OCI-LY3 (cell line): ENCODE data around the gene TPSG1.
"Not testable (repeated sequence)": the region's sequence is repeated elsewhere in the genome, so short reads cannot be mapped to it uniquely, and the experiment has no call there.

Source experiments
- CTCF ChIP-seq: fragments of 200-600, 300-600 bp; sonication (generic); IDR thresholded peaks from 2 replicates; pipeline ENCODE4 v1.5.1; 2014; ENCODE audit warnings: antibody characterized with exemption, low read length, low read depth
- EZH2phosphoT487 ChIP-seq: fragments of 200-600 bp; shearing (Covaris generic); IDR thresholded peaks from 2 replicates; pipeline ENCODE4 v1.6.1; 2018; ENCODE audit warnings: antibody characterized with exemption, mixed run types, low read depth

- TF ChIP-seq CTCF, EZH2phosphoT487: not testable (repeated sequence)
These were observed 28.8 kb upstream of the TPSG1 start for GRCh38 chr16:1253701-1254364.
